H9 (cell line): Measurements from ENCODE around the gene SYMPK. TPM values are rescaled to one million over a fixed set of nuclear protein-coding genes. Genes with fewer than 3 reads are reported as not detected.

Source experiments
- DNase-seq: peaks from one replicate; pipeline ENCODE4 v3.0.0-alpha.2; 2017
- H2AFZ ChIP-seq: one replicate; pipeline ENCODE4 v1.6.1; 2013; ENCODE audit warnings: mild to moderate bottlenecking, low read length, control low read depth, moderate library complexity
- H2AK5ac ChIP-seq: 2 replicates; pipeline ENCODE4 v1.6.1; 2013; ENCODE audit warnings: low read length, control low read depth, mixed read lengths; ENCODE audit not compliant: insufficient read length
- H2BK120ac ChIP-seq: one replicate; pipeline ENCODE4 v1.6.1; 2013; ENCODE audit warnings: low read depth, mild to moderate bottlenecking, low read length, control low read depth, inconsistent platforms; ENCODE audit not compliant: poor library complexity, severe bottlenecking
- H2BK12ac ChIP-seq: 2 replicates; pipeline ENCODE4 v1.6.1; 2013; ENCODE audit warnings: low read length, control low read depth, mixed read lengths, low read depth; ENCODE audit not compliant: insufficient read length
- H2BK15ac ChIP-seq: 2 replicates; pipeline ENCODE4 v1.6.1; 2013; ENCODE audit warnings: low read depth, low read length, control low read depth
- H2BK20ac ChIP-seq: one replicate; pipeline ENCODE4 v1.6.1; 2013; ENCODE audit warnings: low read depth, mild to moderate bottlenecking, low read length, control low read depth, inconsistent platforms; ENCODE audit not compliant: poor library complexity, severe bottlenecking
- H2BK5ac ChIP-seq: 2 replicates; pipeline ENCODE4 v1.6.1; 2013; ENCODE audit warnings: low read length, control low read depth, mixed read lengths; ENCODE audit not compliant: insufficient read length
- H3K14ac ChIP-seq: 2 replicates; pipeline ENCODE4 v1.6.1; 2013; ENCODE audit warnings: low read length, control low read depth; ENCODE audit not compliant: insufficient read depth
- H3K18ac ChIP-seq: 2 replicates; pipeline ENCODE4 v1.6.1; 2013; ENCODE audit warnings: low read depth, mild to moderate bottlenecking, mixed read lengths, low read length, control low read depth; ENCODE audit not compliant: insufficient read length
- H3K23ac ChIP-seq: 2 replicates; pipeline ENCODE4 v1.6.1; 2013; ENCODE audit warnings: low read length, control low read depth, mixed read lengths, low read depth; ENCODE audit not compliant: insufficient read length
- H3K23me2 ChIP-seq: 2 replicates; pipeline ENCODE4 v1.6.1; 2013; ENCODE audit warnings: low read depth, mild to moderate bottlenecking, mixed read lengths, low read length, control low read depth; ENCODE audit not compliant: insufficient read length, poor library complexity, severe bottlenecking
- H3K27ac ChIP-seq: 2 replicates; pipeline ENCODE4 v1.5.1; 2013; ENCODE audit warnings: low read length, control low read depth, mixed read lengths, low read depth; ENCODE audit not compliant: insufficient read length
- H3K27me3 ChIP-seq: 2 replicates; pipeline ENCODE4 v1.6.1; 2013; ENCODE audit warnings: low read length, control low read depth, inconsistent platforms; ENCODE audit not compliant: insufficient read depth
- H3K4ac ChIP-seq: 2 replicates; pipeline ENCODE4 v1.6.1; 2013; ENCODE audit warnings: low read depth, mild to moderate bottlenecking, control low read depth, inconsistent platforms, low read length, moderate library complexity
- H3K4me1 ChIP-seq: 2 replicates; pipeline ENCODE4 v1.6.1; 2013; ENCODE audit warnings: low read length, control low read depth, inconsistent platforms; ENCODE audit not compliant: insufficient read depth
- H3K4me2 ChIP-seq: 2 replicates; pipeline ENCODE4 v1.6.1; 2013; ENCODE audit warnings: low read length, control low read depth, mixed read lengths; ENCODE audit not compliant: insufficient read length, insufficient read depth
- H3K56ac ChIP-seq: 2 replicates; pipeline ENCODE4 v1.6.1; 2013; ENCODE audit warnings: low read depth, mild to moderate bottlenecking, mixed read lengths, low read length, control low read depth; ENCODE audit not compliant: insufficient read length
- H3K79me1 ChIP-seq: 2 replicates; pipeline ENCODE4 v1.6.1; 2013; ENCODE audit warnings: low read depth, mild to moderate bottlenecking, moderate library complexity, low read length, control low read depth, inconsistent platforms; ENCODE audit not compliant: insufficient read depth, poor library complexity, severe bottlenecking
- H3K79me2 ChIP-seq: 2 replicates; pipeline ENCODE4 v1.6.1; 2013; ENCODE audit warnings: low read length, control low read depth, inconsistent platforms; ENCODE audit not compliant: insufficient read depth
- H3K9ac ChIP-seq: 2 replicates; pipeline ENCODE4 v1.6.1; 2013; ENCODE audit warnings: low read length, control low read depth, mixed read lengths; ENCODE audit not compliant: insufficient read length; ENCODE audit errors: extremely low read depth
- H3K9me3 ChIP-seq: one replicate; pipeline ENCODE4 v1.6.1; 2013; ENCODE audit warnings: low read depth, low read length, inconsistent platforms; ENCODE audit not compliant: control insufficient read depth
- H3T11ph ChIP-seq: one replicate; pipeline ENCODE4 v1.6.1; 2013; ENCODE audit warnings: mild to moderate bottlenecking, low read length, control low read depth, inconsistent platforms
- H4K20me1 ChIP-seq: one replicate; pipeline ENCODE4 v1.6.1; 2013; ENCODE audit not compliant: control insufficient read depth, insufficient read length, insufficient read depth
- H4K5ac ChIP-seq: 2 replicates; pipeline ENCODE4 v1.6.1; 2013; ENCODE audit warnings: low read depth, mild to moderate bottlenecking, mixed read lengths, low read length, control low read depth; ENCODE audit not compliant: insufficient read length
- H4K8ac ChIP-seq: replicated peaks from 2 replicates; pipeline ENCODE4 v1.6.1; 2013; ENCODE audit warnings: low read length, control low read depth, mixed read lengths, low read depth; ENCODE audit not compliant: insufficient read length
- H4K91ac ChIP-seq: 2 replicates; pipeline ENCODE4 v1.6.1; 2013; ENCODE audit warnings: low read depth, mild to moderate bottlenecking, moderate library complexity, mixed read lengths, low read length, control low read depth; ENCODE audit not compliant: insufficient read length
- H3K27ac Mint-ChIP-seq, 3 experiments: 2 replicates in 2 of 3; 3 replicates in 1 of 3; pipeline ENCODE4 v1.8.0; 2020 to 2021; ENCODE audit warnings: mixed read lengths in 3 of 3, mild to moderate bottlenecking in 1 of 3, moderate library complexity in 1 of 3
- H3K27me3 Mint-ChIP-seq: 2 replicates; pipeline ENCODE4 v1.8.0; 2021; ENCODE audit warnings: low read depth, mild to moderate bottlenecking, moderate library complexity, mixed read lengths
- H3K36me3 Mint-ChIP-seq, 3 experiments: 2 replicates in 2 of 3; 3 replicates in 1 of 3; pipeline ENCODE4 v1.8.0; 2020 to 2021; ENCODE audit warnings: low read depth in 3 of 3, mixed read lengths in 3 of 3; ENCODE audit not compliant: insufficient read depth in 1 of 3
- H3K4me1 Mint-ChIP-seq, 2 experiments: 2 replicates each; pipeline ENCODE4 v1.8.0; 2020; ENCODE audit warnings: mixed read lengths in 2 of 2
- H3K4me3 Mint-ChIP-seq, 2 experiments: 2 replicates in 1 of 2; 3 replicates in 1 of 2; pipeline ENCODE4 v1.8.0; 2020 to 2021; ENCODE audit warnings: mild to moderate bottlenecking in 2 of 2, mixed read lengths in 2 of 2, moderate library complexity in 1 of 2
- H3K9me3 Mint-ChIP-seq, 2 experiments: 2 replicates in 1 of 2; 3 replicates in 1 of 2; pipeline ENCODE4 v1.8.0; 2020; ENCODE audit warnings: mild to moderate bottlenecking in 2 of 2, mixed read lengths in 2 of 2, moderate library complexity in 1 of 2
- CTCF ChIP-seq: fragments of 200-600 bp; sonication (generic); conservative IDR thresholded peaks from 3 replicates; pipeline ENCODE4 v1.8.0; 2021; ENCODE audit warnings: antibody characterized with exemption, mild to moderate bottlenecking
- WGBS: extraction: QIAGEN DNeasy Blood & Tissue Kit; methylation state at CpG from one replicate; pipeline ENCODE4 v1.1.7; 2013; ENCODE audit warnings: missing lambda C conversion rate, low lambda C conversion rate, mixed read lengths; ENCODE audit not compliant: insufficient read length; ENCODE audit errors: extremely low coverage; 5-methylcytosine and 5-hydroxymethylcytosine counted together
- total RNA-seq: library from RNA; stranded (reverse); gene quantifications from 2 replicates; pipeline ENCODE4 v1.2.1, GENCODE V29; 2021

SYMPK gene
- total RNA-seq, 1 experiment from 2014 or later: 104 TPM

DNA sequence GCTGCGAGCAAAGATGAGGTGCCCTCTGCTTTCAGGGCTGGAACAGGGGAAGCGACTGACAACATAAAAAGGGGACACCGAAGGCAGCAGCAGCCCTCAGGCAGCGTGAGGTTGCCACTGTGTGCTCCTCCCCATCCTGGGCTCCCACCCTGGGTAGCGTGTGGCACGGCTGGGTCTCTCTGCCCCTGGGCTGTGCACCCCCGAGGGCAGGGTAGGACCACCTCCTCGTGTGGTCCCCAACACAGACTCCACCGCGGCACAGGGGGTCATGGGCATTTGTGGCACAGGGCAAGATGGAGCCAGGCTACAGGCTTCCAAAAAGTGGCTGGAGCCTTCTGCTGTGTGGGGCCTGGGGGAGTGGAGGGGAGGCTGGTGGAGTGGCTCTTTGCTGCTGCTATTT lies 41.4 kb downstream of the SYMPK start:
- Histone ChIP-seq H3K9me3 (no peaks in the 10 kb centered on the region), H2BK120ac (no peak overlapping the region), H3K14ac (no peak overlapping the region), H3K4ac (no peak overlapping the region), H2BK5ac (no peak overlapping the region), H2BK12ac (no peak overlapping the region), H4K91ac (no peak overlapping the region), H4K20me1 (no peaks in the 10 kb centered on the region), H3K23ac (no peak overlapping the region), H3K23me2 (no peaks in the 10 kb centered on the region), H2AK5ac (no peak overlapping the region), H4K5ac (no peak overlapping the region), H2BK20ac (no peak overlapping the region), H3K79me1 (no peaks in the 10 kb centered on the region), H3K18ac (no peak overlapping the region), H3K9ac (no peak overlapping the region), H2AFZ (no peak overlapping the region), H3K4me2 (no peak overlapping the region), H3K56ac (no peak overlapping the region), H3K27me3 (no peaks in the 10 kb centered on the region), H3K79me2 (no peaks in the 10 kb centered on the region), H4K8ac (no peak overlapping the region), H3K27ac (no peak overlapping the region), H2BK15ac (no peak overlapping the region), H3K4me1 (0 out of 2 replicates have a peak, but pooled peaks cover 1% of the 10 kb centered on the region), H3T11ph (no peak overlapping the region)
- no peaks in the 10 kb centered on the region for H3K9me3 Mint-ChIP-seq
- no CpG with 5 or more reads among the region's 10 CpGs for WGBS
- H3K27ac Mint-ChIP-seq: peak overlapping the region in 2 of 3 experiments; percentile 52 to 59; a peak in 2 of 7 replicates
- H3K36me3 Mint-ChIP-seq: peaks cover 32 to 72% (median 69%) of the 10 kb centered on the region in 3 experiments
- TF ChIP-seq CTCF: no peak
- no peaks in the 10 kb centered on the region for H3K27me3 Mint-ChIP-seq
- no peak for DNase-seq
- H3K4me3 Mint-ChIP-seq: no peak overlapping the region
- peaks cover 18 to 29% of the 10 kb centered on the region in 2 experiments for H3K4me1 Mint-ChIP-seq
